NCI-H146 treated with DMSO at 0.1 percent for 48 hours (cell line): ENCODE results near the gene CHRNA4.

Experiments
- DNase-seq: peaks from one replicate; lab custom pipeline; 2025; ENCODE audit not compliant: unreplicated experiment; lab: John Stamatoyannopoulos, UW

CHRNA4 gene

GRCh38 chr20:63321148-63321831 lies 39.9 kb downstream of the CHRNA4 start:
- no peak for DNase-seq

GRCh38 chr20:63320616-63321147 lies 40.5 kb downstream of the CHRNA4 start:
- DNase-seq = no peak

GRCh38 chr20:63320041-63320511 lies 41.1 kb downstream of the CHRNA4 start:
- DNase-seq = no peak

GRCh38 chr20:63319164-63320040 lies 41.7 kb downstream of the CHRNA4 start:
- no peak for DNase-seq

- DNase-seq = no peak
Observed at GRCh38 chr20:63318391-63319163, 42.6 kb downstream of the CHRNA4 start.

GRCh38 chr20:63317601-63318291 lies 43.4 kb downstream of the CHRNA4 start:
- no peak for DNase-seq

GRCh38 chr20:63317061-63317460 lies 44.1 kb downstream of the CHRNA4 start:
- DNase-seq = no peak

- no peak for DNase-seq
Observed at GRCh38 chr20:63316502-63316921, 44.6 kb downstream of the CHRNA4 start.

GRCh38 chr20:63315731-63316491 lies 45.2 kb downstream of the CHRNA4 start:
- DNase-seq = no peak

- DNase-seq = no peak
Observed at GRCh38 chr20:63315240-63315689, 45.9 kb downstream of the CHRNA4 start.

- DNase-seq = no peak
Observed at GRCh38 chr20:63314566-63315239, 46.4 kb downstream of the CHRNA4 start.

- no peak for DNase-seq
Observed at GRCh38 chr20:63314015-63314471, 47.1 kb downstream of the CHRNA4 start.

GRCh38 chr20:63313349-63314014 lies 47.7 kb downstream of the CHRNA4 start:
- DNase-seq = no peak

GRCh38 chr20:63312690-63313348 lies 48.3 kb downstream of the CHRNA4 start:
- DNase-seq = no peak

GRCh38 chr20:63312273-63312672 lies 48.9 kb downstream of the CHRNA4 start:
- DNase-seq = no peak

- no peak for DNase-seq
Observed at GRCh38 chr20:63311833-63312243, 49.3 kb downstream of the CHRNA4 start.

- no peak for DNase-seq
Observed at GRCh38 chr20:63311186-63311832, 49.8 kb downstream of the CHRNA4 start.
